Vagina (tissue), 2 donors: ENCODE measurements around the gene STX3. TPM values are rescaled to one million over a fixed set of nuclear protein-coding genes. Genes with fewer than 3 reads are reported as not detected.
A peak's percentile ranks its signal among the peaks of the same experiment; 100 is the strongest.

Experiments
- DNase-seq, 2 donors: peaks; one replicate each; pipeline ENCODE4 v3.0.0-alpha.2; 2017; ENCODE audit errors: extremely low spot score in 2 of 2
- H3K27ac ChIP-seq: fragments of 200-600 bp; sonication (generic); one replicate; pipeline ENCODE4 v1.5.1; 2019
- H3K27me3 ChIP-seq: fragments of 200-600 bp; sonication (generic); one replicate; pipeline ENCODE4 v1.5.1; 2019
- H3K36me3 ChIP-seq, 2 donors: fragments of 200-600 bp; sonication (generic); one replicate each; pipeline ENCODE4 v1.5.1; 2017 to 2019
- H3K4me1 ChIP-seq: fragments of 200-600 bp; sonication (generic); one replicate; pipeline ENCODE4 v1.5.1; 2019
- H3K4me3 ChIP-seq, 2 donors: fragments of 200-600 bp; sonication (generic); 1 replicate in 1 of 2; 2 replicates in 1 of 2; pipeline ENCODE4 v1.5.1; 2016 to 2019
- H3K9me3 ChIP-seq: fragments of 200-600 bp; sonication (generic); one replicate; pipeline ENCODE4 v1.5.1; 2019
- CTCF ChIP-seq, 3 experiments: fragments of 450-650 bp in 2 of 3; fragments of 200-600 bp in 1 of 3; sonication (generic) in 1 of 3; IDR thresholded peaks; one replicate each; pipeline ENCODE4 v1.5.1; 2017 to 2019; ENCODE audit warnings: antibody characterized with exemption in 3 of 3, mild to moderate bottlenecking in 2 of 3, moderate library complexity in 2 of 3
- POLR2A ChIP-seq, 2 donors: fragments of 450-650 bp; IDR thresholded peaks; one replicate each; pipeline ENCODE4 v1.6.1; 2017; ENCODE audit warnings: antibody characterized with exemption in 2 of 2, mild to moderate bottlenecking in 2 of 2, moderate library complexity in 2 of 2
- POLR2AphosphoS5 ChIP-seq, 2 donors: sonication (generic); formaldehyde crosslinking; IDR thresholded peaks; one replicate each; pipeline ENCODE4 v1.9.0; 2017; ENCODE audit warnings: antibody characterized with exemption in 2 of 2, mild to moderate bottlenecking in 2 of 2, low read depth in 1 of 2; ENCODE audit not compliant: insufficient read depth in 1 of 2
- intact Hi-C: fragments of 100-400 bp; cut with DNase I; formaldehyde crosslinking; loops from one replicate; pipeline ENCODE4 v1.15.1; 2023
- total RNA-seq: library from RNA; depleted of rRNA; stranded (reverse); fragments of >200 nt; gene quantifications from one replicate; pipeline ENCODE4 v1.2.3, GENCODE V29; 2016

STX3 gene
- total RNA-seq, 1 donor from 2014 or later: 39.8 TPM

- Histone ChIP-seq H3K27ac (peak overlapping the region; percentile 4), H3K4me1 (no peaks in the 10 kb centered on the region), H3K4me3 (no peak overlapping the region), H3K27me3 (no peaks in the 10 kb centered on the region), H3K36me3 (peaks cover 0 to 44% of the 10 kb centered on the region in 2 donors), H3K9me3 (no peaks in the 10 kb centered on the region)
- TF ChIP-seq POLR2A (IDR thresholded peaks at IDR 0.05): no peak
- TF ChIP-seq POLR2AphosphoS5 (IDR thresholded peaks at IDR 0.05; ENCODE audit: insufficient read depth in 1 of 2, low read depth in 1 of 2): peak in 1 of 2 donors; percentile 56
- TF ChIP-seq CTCF (IDR thresholded peaks at IDR 0.05): peak; percentile 50 to 68 (median 54)
- intact Hi-C loops: loop anchor here (2.0 to 10.0 kb wide), 2 partner anchors 48 to 128 kb away; partner anchors contain the start of gene STX3
- DNase-seq: no peak
Observed at GRCh38 chr11:59802639-59803176, 47.5 kb downstream of the STX3 start.

GRCh38 chr11:59804061-59804460 lies 48.9 kb downstream of the STX3 start:
- Histone ChIP-seq H3K4me1 (no peaks in the 10 kb centered on the region), H3K9me3 (no peaks in the 10 kb centered on the region), H3K27ac (no peak overlapping the region), H3K4me3 (no peak overlapping the region), H3K27me3 (no peaks in the 10 kb centered on the region), H3K36me3 (peaks cover 0 to 33% of the 10 kb centered on the region in 2 donors)
- no peak for TF ChIP-seq POLR2AphosphoS5 (IDR thresholded peaks at IDR 0.05; ENCODE audit: insufficient read depth in 1 of 2, low read depth in 1 of 2)
- intact Hi-C loops: loop anchor here (10.0 kb wide), 1 partner anchor 129 kb away; no protein-coding TSS in a partner anchor
- DNase-seq: no peak

GRCh38 chr11:59807047-59807610 lies 52.0 kb downstream of the STX3 start:
- Histone ChIP-seq H3K4me3 (no peak overlapping the region), H3K36me3 (peaks cover 0 to 30% of the 10 kb centered on the region in 2 donors), H3K27ac (no peak overlapping the region), H3K27me3 (no peaks in the 10 kb centered on the region), H3K4me1 (peaks cover 12% of the 10 kb centered on the region), H3K9me3 (no peaks in the 10 kb centered on the region)
- DNase-seq: no peak
- intact Hi-C loops: loop anchor here (10.0 kb wide), 1 partner anchor 132 kb away; no protein-coding TSS in a partner anchor
- TF ChIP-seq POLR2AphosphoS5 (IDR thresholded peaks at IDR 0.05; ENCODE audit: insufficient read depth in 1 of 2, low read depth in 1 of 2): no peak
- no peak for TF ChIP-seq POLR2A (IDR thresholded peaks at IDR 0.05)
- TF ChIP-seq CTCF (IDR thresholded peaks at IDR 0.05): no peak

- H3K27ac ChIP-seq: peak within 1 kb of the TSS; percentile 80
- H3K36me3 ChIP-seq: peaks cover 0 to 19% of the 10 kb centered on the region in 2 donors
- H3K9me3 ChIP-seq: no peaks in the 10 kb centered on the region
- TF ChIP-seq CTCF (IDR thresholded peaks at IDR 0.05) (no peak), POLR2AphosphoS5 (IDR thresholded peaks at IDR 0.05; ENCODE audit: insufficient read depth in 1 of 2, low read depth in 1 of 2) (peak; percentile 69 to 74)
- intact Hi-C loops: no loop called here
- H3K4me3 ChIP-seq: peak within 1 kb of the TSS; percentile 74 to 75
- no peaks in the 10 kb centered on the region for H3K27me3 ChIP-seq
- H3K4me1 ChIP-seq: peaks cover 12% of the 10 kb centered on the region
- DNase-seq: no peak
Observed at GRCh38 chr11:59810189-59810910, 55.2 kb downstream of the STX3 start, which contains the start of gene MRPL16. Gene MRPL16 (minus strand): TSS chr11:59810778. CDS start chr11:59810658, 120 bp downstream.

- no peaks in the 10 kb centered on the region for H3K27me3 ChIP-seq
- H3K4me1 ChIP-seq: peaks cover 12% of the 10 kb centered on the region
- DNase-seq: no peak
- TF ChIP-seq POLR2AphosphoS5 (IDR thresholded peaks at IDR 0.05; ENCODE audit: insufficient read depth in 1 of 2, low read depth in 1 of 2) (no peak), CTCF (IDR thresholded peaks at IDR 0.05) (no peak), POLR2A (IDR thresholded peaks at IDR 0.05) (no peak)
- intact Hi-C loops: no loop called here
- H3K27ac ChIP-seq: peak overlapping the region; percentile 80
- no peaks in the 10 kb centered on the region for H3K9me3 ChIP-seq
- H3K36me3 ChIP-seq: peaks cover 0 to 13% of the 10 kb centered on the region in 2 donors
- peak overlapping the region; percentile 74 to 75 for H3K4me3 ChIP-seq
Observed at GRCh38 chr11:59810911-59811259, 55.7 kb downstream of the STX3 start.
